ENCODE results near the gene VWA2.

- TF ChIP-seq REST (IDR thresholded peaks at IDR 0.05; ENCODE audit: low read depth) (no peak), EP300 (IDR thresholded peaks at IDR 0.05; ENCODE audit: borderline replicate concordance) (no peak), TAF1 (IDR thresholded peaks at IDR 0.05; ENCODE audit: low read depth) (no peak), EGR1 (IDR thresholded peaks at IDR 0.05) (no peak), RAD21 (IDR thresholded peaks at IDR 0.05; ENCODE audit: low read depth) (no peak)
These were observed 3.2 kb downstream of the VWA2 start for GRCh38 chr10:114242235-114242634.

Data from Ishikawa (cell line).